ENCODE data around the gene ACOT9. TPM values are rescaled to one million over a fixed set of nuclear protein-coding genes. Genes with fewer than 3 reads are reported as not detected.

The ACOT9 gene
- total RNA-seq, 1 experiment from 2014 or later = 75.6 TPM

GRCh38 chrX:23667239-23668177 lies 75.6 kb downstream of the ACOT9 start, which contains the start of gene PRDX4:
PRDX4 (plus strand) TSS chrX:23667493; CDS start chrX:23667571, 78 bp downstream.
- Histone ChIP-seq H3F3A (ENCODE audit: low read length, unreplicated experiment) (no peaks in the 10 kb centered on the region), H3K4me2 (ENCODE audit: low read length) (peak within 1 kb of the TSS; percentile 88), H3K9ac (ENCODE audit: low read length) (peak within 1 kb of the TSS; percentile 96), H3K9me3 (ENCODE audit: low read length) (no peaks in the 10 kb centered on the region), H3K4me3 (ENCODE audit: low read length) (peak within 1 kb of the TSS; percentile 71), H2AFZ (ENCODE audit: low read length) (peak within 1 kb of the TSS; percentile 92), H3K79me2 (ENCODE audit: low read length) (peaks cover 44% of the 10 kb centered on the region), H4K20me1 (ENCODE audit: low read length) (0 out of 2 replicates have a peak, but pooled peaks cover 4% of the 10 kb centered on the region), H3K9me2 (replicated peaks; ENCODE audit: low read length) (no peaks in the 10 kb centered on the region), H3K4me1 (ENCODE audit: insufficient read depth, low read length) (peaks cover 13% of the 10 kb centered on the region), H3K27ac (ENCODE audit: low read length) (peak within 1 kb of the TSS; percentile 80), H3K36me3 (ENCODE audit: low read depth, low read length) (peaks cover 9% of the 10 kb centered on the region; the same call in 1 of the 2 replicates), H3K27me3 (ENCODE audit: low read length) (no peaks in the 10 kb centered on the region)
- ATAC-seq = peak; percentile 82
- ChIA-PET POLR2A (ENCODE audit: unreplicated experiment) (interaction anchor here (0.5 to 0.6 kb wide), 5 partner anchors 116 to 1644 kb away, joined by 3 to 6 read pairs (median 3); no protein-coding TSS in a partner anchor), CTCF (no interaction called here)
- no peak for TF ChIP-seq CTCF (conservative IDR thresholded peaks at IDR 0.05; ENCODE audit: low read depth, low read length)
- no peak for TF ChIP-seq EZH2 (IDR thresholded peaks at IDR 0.05; ENCODE audit: low read length, unreplicated experiment)
- TF ChIP-seq EZH2phosphoT487 (IDR thresholded peaks at IDR 0.05; ENCODE audit: borderline replicate concordance, low read length) = no peak
- DNase-seq = peak; percentile 87
- intact Hi-C loops (cut with micrococcal nuclease) = loop anchor here (10.0 kb wide), 1 partner anchor 1027 kb away; the partner anchor contains the start of gene POLA1
- no TSS peak for BruUV-seq (replicated peaks)

- ATAC-seq = no peak
- H4K20me1 ChIP-seq (ENCODE audit: low read length) = 0 out of 2 replicates have a peak, but pooled peaks cover 4% of the 10 kb centered on the region
- peaks cover 13% of the 10 kb centered on the region for H3K4me1 ChIP-seq (ENCODE audit: insufficient read depth, low read length)
- intact Hi-C loops (cut with micrococcal nuclease) = loop anchor here (10.0 kb wide), 1 partner anchor 1029 kb away; the partner anchor contains the start of gene POLA1
- H3K36me3 ChIP-seq (ENCODE audit: low read depth, low read length) = peaks cover under 1% of the 10 kb centered on the region; the same call in 1 of the 2 replicates
- peak overlapping the region; percentile 88 for H3K4me2 ChIP-seq (ENCODE audit: low read length)
- no peak overlapping the region for H3K4me3 ChIP-seq (ENCODE audit: low read length)
- TF ChIP-seq EZH2 (IDR thresholded peaks at IDR 0.05; ENCODE audit: low read length, unreplicated experiment) = no peak
- TF ChIP-seq CTCF (conservative IDR thresholded peaks at IDR 0.05; ENCODE audit: low read depth, low read length) = no peak
- TF ChIP-seq EZH2phosphoT487 (IDR thresholded peaks at IDR 0.05; ENCODE audit: borderline replicate concordance, low read length) = no peak
- H3K9ac ChIP-seq (ENCODE audit: low read length) = 0 out of 2 replicates have a peak overlapping the region, but pooled peaks have one; percentile 96
- H2AFZ ChIP-seq (ENCODE audit: low read length) = peak overlapping the region; percentile 92
- ChIA-PET CTCF (no interaction called here), POLR2A (ENCODE audit: unreplicated experiment) (no interaction called here)
- BruUV-seq (replicated peaks) = no TSS peak
- H3K79me2 ChIP-seq (ENCODE audit: low read length) = peaks cover 38% of the 10 kb centered on the region
- no peak for DNase-seq
- no peaks in the 10 kb centered on the region for H3F3A ChIP-seq (ENCODE audit: low read length, unreplicated experiment)
- H3K27ac ChIP-seq (ENCODE audit: low read length) = no peak overlapping the region
- H3K9me3 ChIP-seq (ENCODE audit: low read length) = no peaks in the 10 kb centered on the region
- no peaks in the 10 kb centered on the region for H3K27me3 ChIP-seq (ENCODE audit: low read length)
- no peaks in the 10 kb centered on the region for H3K9me2 ChIP-seq (replicated peaks; ENCODE audit: low read length)
These were observed 76.8 kb downstream of the ACOT9 start for GRCh38 chrX:23666282-23666681.

Data from PC-3 (cell line).